HepG2 (cell line): Measurements from ENCODE around the gene ADCY10. TPM values are rescaled to one million over a fixed set of nuclear protein-coding genes. Genes with fewer than 3 reads are reported as not detected.

Experiments used
- AGO2 ChIP-seq: fragments of 200-400 bp; formaldehyde crosslinking; optimal IDR thresholded peaks from 2 replicates; pipeline ENCODE3; 2017; ENCODE audit warnings: mild to moderate bottlenecking, low read depth, low read length, moderate library complexity
- ARID2 ChIP-seq: sonication (generic); formaldehyde crosslinking; IDR thresholded peaks from 2 replicates; pipeline ENCODE4 v1.8.1; 2022; ENCODE audit warnings: mild to moderate bottlenecking, missing genetic modification reagents, borderline replicate concordance
- EED ChIP-seq: sonication (generic); formaldehyde crosslinking; IDR thresholded peaks from 2 replicates; pipeline ENCODE4 v1.5.0; 2020; ENCODE audit warnings: mild to moderate bottlenecking, missing genetic modification reagents
- FOXA3 ChIP-seq: IDR thresholded peaks from 2 replicates; pipeline ENCODE4 v1.6.1; 2016; ENCODE audit warnings: missing genetic modification reagents, missing compliant biosample characterization
- MIER3 ChIP-seq: IDR thresholded peaks from 2 replicates; pipeline ENCODE4 v1.6.1; 2016; ENCODE audit warnings: missing compliant biosample characterization, borderline replicate concordance
- PRMT3 ChIP-seq: sonication (generic); formaldehyde crosslinking; IDR thresholded peaks from 2 replicates; pipeline ENCODE4 v1.8.1; 2022; ENCODE audit warnings: low read depth, mild to moderate bottlenecking, moderate library complexity, missing genetic modification reagents, borderline replicate concordance
- RBFOX2 ChIP-seq: fragments of 200-400 bp; formaldehyde crosslinking; IDR thresholded peaks from 2 replicates; pipeline ENCODE4 v1.6.1; 2017; ENCODE audit warnings: low read depth, mild to moderate bottlenecking, low read length
- SALL2 ChIP-seq: sonication (generic); formaldehyde crosslinking; IDR thresholded peaks from 2 replicates; pipeline ENCODE4 v1.8.1; 2023; ENCODE audit warnings: mild to moderate bottlenecking, missing genetic modification reagents, inconsistent platforms
- SIX4 ChIP-seq: sonication (generic); formaldehyde crosslinking; IDR thresholded peaks from 2 replicates; pipeline ENCODE4 v1.4.0; 2020; ENCODE audit warnings: missing genetic modification reagents
- SNAI1 ChIP-seq: sonication (generic); formaldehyde crosslinking; IDR thresholded peaks from 2 replicates; pipeline ENCODE4 v1.5.0; 2020; ENCODE audit warnings: mild to moderate bottlenecking, missing genetic modification reagents, borderline replicate concordance
- SP1 ChIP-seq, 2 experiments: fragments of 450-650 bp in 1 of 2; sonication (generic) in 1 of 2; formaldehyde crosslinking in 1 of 2; IDR thresholded peaks; 2 replicates each; pipeline versions ENCODE4 v1.4.0 to v1.6.1; 2016 to 2020; ENCODE audit warnings: missing genetic modification reagents in 1 of 2
- SP5 ChIP-seq: IDR thresholded peaks from 2 replicates; pipeline ENCODE4 v1.6.1; 2016; ENCODE audit warnings: low read depth, borderline replicate concordance
- TBX2 ChIP-seq: sonication (generic); formaldehyde crosslinking; IDR thresholded peaks from 2 replicates; pipeline ENCODE4 v1.5.0; 2020; ENCODE audit warnings: missing genetic modification reagents, mild to moderate bottlenecking, borderline replicate concordance
- TCF12 ChIP-seq, 2 experiments: fragments of 450-650 bp in 1 of 2; sonication (generic) in 1 of 2; formaldehyde crosslinking in 1 of 2; IDR thresholded peaks; 2 replicates each; pipeline versions ENCODE4 v1.6.1 to v1.8.0; 2017 to 2022; ENCODE audit warnings: antibody characterized with exemption in 1 of 2, mild to moderate bottlenecking in 1 of 2, missing genetic modification reagents in 1 of 2, moderate library complexity in 1 of 2
- ZNF577 ChIP-seq: sonication (generic); formaldehyde crosslinking; IDR thresholded peaks from 2 replicates; pipeline ENCODE4 v1.4.0; 2020; ENCODE audit warnings: mild to moderate bottlenecking, low read depth, missing genetic modification reagents, borderline replicate concordance
- ZNF644 ChIP-seq: IDR thresholded peaks from 2 replicates; pipeline ENCODE4 v1.6.1; 2016; ENCODE audit warnings: low read depth
- ZSCAN25 ChIP-seq: sonication (generic); formaldehyde crosslinking; IDR thresholded peaks from 2 replicates; pipeline ENCODE4 v1.8.0; 2022; ENCODE audit warnings: mild to moderate bottlenecking, missing genetic modification reagents
- ZSCAN30 ChIP-seq: sonication (generic); formaldehyde crosslinking; IDR thresholded peaks from 2 replicates; pipeline ENCODE4 v1.5.0; 2020; ENCODE audit warnings: mild to moderate bottlenecking, missing genetic modification reagents
- polyA plus RNA-seq, 8 experiments: library from polyadenylated mRNA; depleted of rRNA in 3 of 8; stranded (reverse) in 7 of 8; unstranded in 1 of 8; fragments of >200 nt; fragmentation: Illumina TruSeq in 4 of 8; extraction: Trizol in 4 of 8; gene quantifications; 2 replicates each; pipeline versions ENCODE4 v1.2.1 to v1.2.3, GENCODE V29; 2011 to 2016; ENCODE audit warnings: low read depth in 4 of 8, missing spikeins in 1 of 8, mixed read lengths in 1 of 8; ENCODE audit not compliant: insufficient read depth in 1 of 8
- total RNA-seq, 5 experiments: library from RNA; depleted of rRNA; stranded (reverse); fragments of >200 nt; fragmentation: Illumina TruSeq; extraction: Trizol; gene quantifications; 2 replicates each; pipeline ENCODE4 v1.2.3, GENCODE V29; 2016; ENCODE audit warnings: low read depth in 1 of 5
- TF ChIP-seq, protein P1 (sequence below): IDR thresholded peaks from 2 replicates; pipeline ENCODE4 v1.6.1; 2012; ENCODE audit warnings: low read length, improper control_type of control experiment
- TF ChIP-seq, protein P2 (sequence below): IDR thresholded peaks from 2 replicates; pipeline ENCODE4 v1.6.1; 2016; ENCODE audit warnings: missing genetic modification reagents, missing compliant biosample characterization
- TF ChIP-seq, protein P3 (sequence below): sonication (generic); formaldehyde crosslinking; IDR thresholded peaks from 2 replicates; pipeline ENCODE4 v1.5.1; 2020; ENCODE audit warnings: mild to moderate bottlenecking, missing genetic modification reagents, borderline replicate concordance
- TF ChIP-seq, protein P4 (sequence below): sonication (generic); formaldehyde crosslinking; IDR thresholded peaks from 2 replicates; pipeline ENCODE4 v1.5.0; 2020; ENCODE audit warnings: mild to moderate bottlenecking, missing genetic modification reagents, moderate library complexity

The ADCY10 gene
- total and polyA plus RNA-seq, 2 of the 13 experiments (the other 11 are each of a cell fraction or from before 2014, with no cell fraction given): 0.02 to 0.03 TPM

DNA sequence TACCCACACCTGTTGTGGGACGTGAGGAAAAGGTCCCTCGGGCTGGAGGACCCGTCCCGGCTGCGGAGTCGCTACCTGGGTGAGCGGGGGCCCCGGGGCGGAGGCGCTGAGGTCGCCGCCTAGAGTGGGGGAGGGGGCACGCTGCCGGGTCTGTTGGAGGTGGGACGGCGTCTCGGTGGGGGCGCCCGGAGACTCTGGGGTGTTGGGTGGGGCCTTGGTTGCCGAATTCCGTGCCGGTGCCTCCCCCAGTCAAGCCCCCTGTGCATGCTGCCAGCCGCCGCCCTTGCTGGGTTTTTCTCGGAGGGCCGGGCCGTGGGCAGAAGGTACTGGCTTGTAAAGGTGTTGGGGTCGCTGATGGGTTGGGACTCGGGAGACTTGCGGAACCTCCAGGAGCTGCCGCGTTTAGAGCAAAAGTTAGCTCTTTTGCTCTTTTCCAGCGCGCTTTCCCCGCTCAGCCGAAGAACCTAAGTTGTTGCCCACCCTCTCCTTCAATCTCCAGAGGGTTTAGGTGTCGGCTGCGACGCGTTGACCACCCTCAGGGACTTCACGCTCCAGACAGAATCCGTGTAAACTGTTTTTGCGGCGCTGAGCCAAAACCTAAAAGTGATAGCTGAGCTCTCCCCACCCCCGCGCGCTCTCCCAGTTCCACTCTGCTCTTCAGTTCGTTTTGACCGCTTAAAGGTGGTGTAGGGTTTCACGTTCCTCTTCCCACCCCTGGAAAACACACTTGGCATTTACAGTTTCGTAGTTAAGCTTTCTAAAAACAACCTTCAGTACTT, 23.2 kb upstream of the ADCY10 start, which contains the start of gene MPC2 (continued):
- TF ChIP-seq EED (peak; percentile 65; the same call in 1 of the 2 replicates), SIX4 (CRISPR knock-in tag) (peak; percentile 90), SNAI1 (no peak), ZNF644 (CRISPR knock-in tag) (peak; percentile 12; the same call in 1 of the 2 replicates), SALL2 (CRISPR knock-in tag) (0 out of 2 replicates have a peak, but pooled peaks have one; percentile 3), ZNF577 (CRISPR knock-in tag) (0 out of 2 replicates have a peak, but pooled peaks have one; percentile 18), ZSCAN25 (CRISPR knock-in tag) (peak; percentile 56; the same call in 1 of the 2 replicates), TCF12 (IDR thresholded peaks at IDR 0.05) (no peak), TCF12 (CRISPR knock-in tag; IDR thresholded peaks at IDR 0.05) (no peak), PRMT3 (CRISPR knock-in tag) (no peak), ARID2 (peak; percentile 82; the same call in 1 of the 2 replicates), AGO2 (peak; percentile 85), ZSCAN30 (CRISPR knock-in tag) (0 out of 2 replicates have a peak, but pooled peaks have one; percentile 18), SP5 (CRISPR knock-in tag) (no peak), SP1 (IDR thresholded peaks at IDR 0.05) (no peak), SP1 (CRISPR knock-in tag; IDR thresholded peaks at IDR 0.05) (no peak), MIER3 (CRISPR knock-in tag) (no peak), FOXA3 (CRISPR knock-in tag) (no peak), TBX2 (CRISPR knock-in tag) (peak; percentile 73), RBFOX2 (peak; percentile 75)
- TF ChIP-seq, protein P1, sequence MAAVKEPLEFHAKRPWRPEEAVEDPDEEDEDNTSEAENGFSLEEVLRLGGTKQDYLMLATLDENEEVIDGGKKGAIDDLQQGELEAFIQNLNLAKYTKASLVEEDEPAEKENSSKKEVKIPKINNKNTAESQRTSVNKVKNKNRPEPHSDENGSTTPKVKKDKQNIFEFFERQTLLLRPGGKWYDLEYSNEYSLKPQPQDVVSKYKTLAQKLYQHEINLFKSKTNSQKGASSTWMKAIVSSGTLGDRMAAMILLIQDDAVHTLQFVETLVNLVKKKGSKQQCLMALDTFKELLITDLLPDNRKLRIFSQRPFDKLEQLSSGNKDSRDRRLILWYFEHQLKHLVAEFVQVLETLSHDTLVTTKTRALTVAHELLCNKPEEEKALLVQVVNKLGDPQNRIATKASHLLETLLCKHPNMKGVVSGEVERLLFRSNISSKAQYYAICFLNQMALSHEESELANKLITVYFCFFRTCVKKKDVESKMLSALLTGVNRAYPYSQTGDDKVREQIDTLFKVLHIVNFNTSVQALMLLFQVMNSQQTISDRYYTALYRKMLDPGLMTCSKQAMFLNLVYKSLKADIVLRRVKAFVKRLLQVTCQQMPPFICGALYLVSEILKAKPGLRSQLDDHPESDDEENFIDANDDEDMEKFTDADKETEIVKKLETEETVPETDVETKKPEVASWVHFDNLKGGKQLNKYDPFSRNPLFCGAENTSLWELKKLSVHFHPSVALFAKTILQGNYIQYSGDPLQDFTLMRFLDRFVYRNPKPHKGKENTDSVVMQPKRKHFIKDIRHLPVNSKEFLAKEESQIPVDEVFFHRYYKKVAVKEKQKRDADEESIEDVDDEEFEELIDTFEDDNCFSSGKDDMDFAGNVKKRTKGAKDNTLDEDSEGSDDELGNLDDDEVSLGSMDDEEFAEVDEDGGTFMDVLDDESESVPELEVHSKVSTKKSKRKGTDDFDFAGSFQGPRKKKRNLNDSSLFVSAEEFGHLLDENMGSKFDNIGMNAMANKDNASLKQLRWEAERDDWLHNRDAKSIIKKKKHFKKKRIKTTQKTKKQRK: no peak
- TF ChIP-seq, protein P2, sequence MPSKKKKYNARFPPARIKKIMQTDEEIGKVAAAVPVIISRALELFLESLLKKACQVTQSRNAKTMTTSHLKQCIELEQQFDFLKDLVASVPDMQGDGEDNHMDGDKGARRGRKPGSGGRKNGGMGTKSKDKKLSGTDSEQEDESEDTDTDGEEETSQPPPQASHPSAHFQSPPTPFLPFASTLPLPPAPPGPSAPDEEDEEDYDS (CRISPR knock-in tag): 0 out of 2 replicates have a peak, but pooled peaks have one; percentile 42
- TF ChIP-seq, protein P3, sequence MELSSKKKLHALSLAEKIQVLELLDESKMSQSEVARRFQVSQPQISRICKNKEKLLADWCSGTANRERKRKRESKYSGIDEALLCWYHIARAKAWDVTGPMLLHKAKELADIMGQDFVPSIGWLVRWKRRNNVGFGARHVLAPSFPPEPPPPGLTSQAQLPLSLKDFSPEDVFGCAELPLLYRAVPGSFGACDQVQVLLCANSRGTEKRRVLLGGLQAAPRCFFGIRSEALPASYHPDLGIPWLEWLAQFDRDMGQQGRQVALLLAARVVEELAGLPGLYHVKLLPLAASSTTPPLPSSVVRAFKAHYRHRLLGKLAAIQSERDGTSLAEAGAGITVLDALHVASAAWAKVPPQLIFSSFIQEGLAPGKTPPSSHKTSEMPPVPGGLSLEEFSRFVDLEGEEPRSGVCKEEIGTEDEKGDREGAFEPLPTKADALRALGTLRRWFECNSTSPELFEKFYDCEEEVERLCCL: 0 out of 2 replicates have a peak, but pooled peaks have one; percentile 23
- TF ChIP-seq, protein P4, sequence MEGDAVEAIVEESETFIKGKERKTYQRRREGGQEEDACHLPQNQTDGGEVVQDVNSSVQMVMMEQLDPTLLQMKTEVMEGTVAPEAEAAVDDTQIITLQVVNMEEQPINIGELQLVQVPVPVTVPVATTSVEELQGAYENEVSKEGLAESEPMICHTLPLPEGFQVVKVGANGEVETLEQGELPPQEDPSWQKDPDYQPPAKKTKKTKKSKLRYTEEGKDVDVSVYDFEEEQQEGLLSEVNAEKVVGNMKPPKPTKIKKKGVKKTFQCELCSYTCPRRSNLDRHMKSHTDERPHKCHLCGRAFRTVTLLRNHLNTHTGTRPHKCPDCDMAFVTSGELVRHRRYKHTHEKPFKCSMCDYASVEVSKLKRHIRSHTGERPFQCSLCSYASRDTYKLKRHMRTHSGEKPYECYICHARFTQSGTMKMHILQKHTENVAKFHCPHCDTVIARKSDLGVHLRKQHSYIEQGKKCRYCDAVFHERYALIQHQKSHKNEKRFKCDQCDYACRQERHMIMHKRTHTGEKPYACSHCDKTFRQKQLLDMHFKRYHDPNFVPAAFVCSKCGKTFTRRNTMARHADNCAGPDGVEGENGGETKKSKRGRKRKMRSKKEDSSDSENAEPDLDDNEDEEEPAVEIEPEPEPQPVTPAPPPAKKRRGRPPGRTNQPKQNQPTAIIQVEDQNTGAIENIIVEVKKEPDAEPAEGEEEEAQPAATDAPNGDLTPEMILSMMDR (CRISPR knock-in tag): 0 out of 2 replicates have a peak, but pooled peaks have one; percentile 16
